Panc1 (cell line): ENCODE measurements around the gene MDH2.

ENCODE experiments used
- POLR2AphosphoS5 ChIP-seq: IDR thresholded peaks from 2 replicates; pipeline ENCODE4 v1.6.1; 2012; ENCODE audit warnings: mild to moderate bottlenecking, low read depth, low read length, moderate library complexity
- SIN3A ChIP-seq: IDR thresholded peaks from 2 replicates; pipeline ENCODE4 v1.6.1; 2012; ENCODE audit warnings: low read depth, mild to moderate bottlenecking, low read length, moderate library complexity, borderline replicate concordance; ENCODE audit not compliant: insufficient read depth
- TCF7L2 ChIP-seq: IDR thresholded peaks from 2 replicates; pipeline ENCODE4 v1.6.1; 2011; ENCODE audit warnings: mild to moderate bottlenecking, low read depth, low read length, inconsistent platforms
- TF ChIP-seq, protein P1 (sequence below): fragments of 450-650 bp; IDR thresholded peaks from 2 replicates; pipeline ENCODE4 v1.5.1; 2017; ENCODE audit warnings: mild to moderate bottlenecking
- TF ChIP-seq, protein P2 (sequence below), 2 experiments: IDR thresholded peaks; 2 replicates each; pipeline ENCODE4 v1.6.1; 2011 to 2012; ENCODE audit warnings: low read depth in 2 of 2, control low read depth in 1 of 2, low read length in 1 of 2, mild to moderate bottlenecking in 1 of 2, moderate library complexity in 1 of 2; ENCODE audit not compliant: insufficient read depth in 1 of 2

DNA sequence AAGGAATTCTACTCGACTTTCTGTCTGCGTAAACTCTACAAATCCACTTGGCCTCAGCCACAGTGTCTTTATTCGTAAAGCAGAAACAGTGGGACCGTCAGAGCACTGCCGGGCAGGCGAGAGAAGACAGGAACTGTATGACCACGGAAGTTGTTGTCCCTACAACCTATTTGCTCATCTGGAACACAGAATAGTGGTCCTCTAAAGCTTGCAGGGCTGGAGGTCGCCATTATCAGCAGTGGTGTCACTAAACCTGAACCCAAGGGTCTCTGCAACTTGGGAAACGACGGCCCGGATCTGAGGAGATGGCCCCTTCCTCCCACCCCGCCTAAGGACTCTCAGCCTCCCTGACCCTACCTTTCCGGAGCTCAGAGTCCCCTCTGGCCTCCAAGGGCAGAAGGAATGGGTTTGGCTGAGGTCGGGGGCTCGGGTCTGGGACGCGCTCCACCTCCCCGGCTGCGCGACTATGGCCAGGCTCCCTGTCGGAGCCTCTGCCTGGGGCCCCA lies 548 bp upstream of the MDH2 start:
- TF ChIP-seq, protein P1, sequence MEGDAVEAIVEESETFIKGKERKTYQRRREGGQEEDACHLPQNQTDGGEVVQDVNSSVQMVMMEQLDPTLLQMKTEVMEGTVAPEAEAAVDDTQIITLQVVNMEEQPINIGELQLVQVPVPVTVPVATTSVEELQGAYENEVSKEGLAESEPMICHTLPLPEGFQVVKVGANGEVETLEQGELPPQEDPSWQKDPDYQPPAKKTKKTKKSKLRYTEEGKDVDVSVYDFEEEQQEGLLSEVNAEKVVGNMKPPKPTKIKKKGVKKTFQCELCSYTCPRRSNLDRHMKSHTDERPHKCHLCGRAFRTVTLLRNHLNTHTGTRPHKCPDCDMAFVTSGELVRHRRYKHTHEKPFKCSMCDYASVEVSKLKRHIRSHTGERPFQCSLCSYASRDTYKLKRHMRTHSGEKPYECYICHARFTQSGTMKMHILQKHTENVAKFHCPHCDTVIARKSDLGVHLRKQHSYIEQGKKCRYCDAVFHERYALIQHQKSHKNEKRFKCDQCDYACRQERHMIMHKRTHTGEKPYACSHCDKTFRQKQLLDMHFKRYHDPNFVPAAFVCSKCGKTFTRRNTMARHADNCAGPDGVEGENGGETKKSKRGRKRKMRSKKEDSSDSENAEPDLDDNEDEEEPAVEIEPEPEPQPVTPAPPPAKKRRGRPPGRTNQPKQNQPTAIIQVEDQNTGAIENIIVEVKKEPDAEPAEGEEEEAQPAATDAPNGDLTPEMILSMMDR: no peak
- TF ChIP-seq, protein P2, sequence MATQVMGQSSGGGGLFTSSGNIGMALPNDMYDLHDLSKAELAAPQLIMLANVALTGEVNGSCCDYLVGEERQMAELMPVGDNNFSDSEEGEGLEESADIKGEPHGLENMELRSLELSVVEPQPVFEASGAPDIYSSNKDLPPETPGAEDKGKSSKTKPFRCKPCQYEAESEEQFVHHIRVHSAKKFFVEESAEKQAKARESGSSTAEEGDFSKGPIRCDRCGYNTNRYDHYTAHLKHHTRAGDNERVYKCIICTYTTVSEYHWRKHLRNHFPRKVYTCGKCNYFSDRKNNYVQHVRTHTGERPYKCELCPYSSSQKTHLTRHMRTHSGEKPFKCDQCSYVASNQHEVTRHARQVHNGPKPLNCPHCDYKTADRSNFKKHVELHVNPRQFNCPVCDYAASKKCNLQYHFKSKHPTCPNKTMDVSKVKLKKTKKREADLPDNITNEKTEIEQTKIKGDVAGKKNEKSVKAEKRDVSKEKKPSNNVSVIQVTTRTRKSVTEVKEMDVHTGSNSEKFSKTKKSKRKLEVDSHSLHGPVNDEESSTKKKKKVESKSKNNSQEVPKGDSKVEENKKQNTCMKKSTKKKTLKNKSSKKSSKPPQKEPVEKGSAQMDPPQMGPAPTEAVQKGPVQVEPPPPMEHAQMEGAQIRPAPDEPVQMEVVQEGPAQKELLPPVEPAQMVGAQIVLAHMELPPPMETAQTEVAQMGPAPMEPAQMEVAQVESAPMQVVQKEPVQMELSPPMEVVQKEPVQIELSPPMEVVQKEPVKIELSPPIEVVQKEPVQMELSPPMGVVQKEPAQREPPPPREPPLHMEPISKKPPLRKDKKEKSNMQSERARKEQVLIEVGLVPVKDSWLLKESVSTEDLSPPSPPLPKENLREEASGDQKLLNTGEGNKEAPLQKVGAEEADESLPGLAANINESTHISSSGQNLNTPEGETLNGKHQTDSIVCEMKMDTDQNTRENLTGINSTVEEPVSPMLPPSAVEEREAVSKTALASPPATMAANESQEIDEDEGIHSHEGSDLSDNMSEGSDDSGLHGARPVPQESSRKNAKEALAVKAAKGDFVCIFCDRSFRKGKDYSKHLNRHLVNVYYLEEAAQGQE (IDR thresholded peaks at IDR 0.05; ENCODE audit: insufficient read depth in 1 of 2, low read depth in 2 of 2, low read length in 1 of 2): no peak
- no peak for TF ChIP-seq POLR2AphosphoS5
- no peak for TF ChIP-seq SIN3A
- TF ChIP-seq TCF7L2: no peak
